Measurements from ENCODE around the gene AKR1D1.

GRCh38 chr7:138120140-138120827, 44.0 kb downstream of the AKR1D1 start:
- TF ChIP-seq CTCF (IDR thresholded peaks at IDR 0.05): no peak
- no peak for TF ChIP-seq POLR2A (IDR thresholded peaks at IDR 0.05)
- no peak for TF ChIP-seq POLR2AphosphoS5 (IDR thresholded peaks at IDR 0.05)
